ENCODE results near the gene LRRK1.

DNA sequence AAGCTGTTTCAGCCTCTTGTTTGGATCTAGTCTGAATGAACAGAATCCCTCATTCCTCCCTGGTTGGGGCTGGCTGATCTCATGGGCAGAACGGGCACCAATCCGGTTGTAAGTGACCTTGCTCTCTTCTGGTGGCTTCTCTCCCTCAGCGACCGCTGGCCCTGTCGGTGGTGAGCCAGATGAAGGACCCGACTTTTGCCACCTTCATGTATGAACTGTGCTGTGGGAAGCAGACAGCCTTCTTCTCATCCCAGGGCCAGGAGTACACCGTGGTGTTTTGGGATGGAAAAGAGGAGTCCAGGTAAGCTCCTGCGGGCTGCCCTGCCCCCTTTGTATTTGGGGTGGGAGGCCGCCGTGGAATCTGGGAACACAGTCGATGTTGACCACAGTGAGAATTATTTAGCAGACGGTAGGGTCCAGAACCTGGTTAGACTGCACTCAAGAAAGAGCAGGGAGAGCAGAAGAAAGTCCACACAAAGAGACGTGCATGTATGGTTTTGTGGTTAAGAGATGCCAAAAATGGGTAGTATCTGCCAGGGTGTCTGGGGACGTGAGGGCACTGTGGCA is 138.8 kb downstream of the LRRK1 start:
- TF ChIP-seq EZH2 (IDR thresholded peaks at IDR 0.05; ENCODE audit: insufficient read depth, poor library complexity, severe bottlenecking): no peak
- no peak for TF ChIP-seq EZH2phosphoT487 (IDR thresholded peaks at IDR 0.05; ENCODE audit: insufficient read depth, low read depth)
